DND-41 (cell line): Measurements from ENCODE around the gene HOXA3.

ENCODE experiments used
- CTCF ChIP-seq: IDR thresholded peaks from 2 replicates; pipeline ENCODE4 v1.5.1; 2012; ENCODE audit warnings: borderline replicate concordance, low read length, moderate library complexity, mild to moderate bottlenecking; ENCODE audit not compliant: poor library complexity, severe bottlenecking; ENCODE audit errors: extremely low read depth
- EZH2 ChIP-seq: IDR thresholded peaks from 3 replicates; pipeline ENCODE4 v1.6.1; 2012; ENCODE audit warnings: borderline replicate concordance, low read depth, mild to moderate bottlenecking, moderate library complexity, low read length, inconsistent platforms; ENCODE audit not compliant: severe bottlenecking

GRCh38 chr7:27199849-27200760 lies 47.7 kb upstream of the HOXA3 start, which contains the start of gene HOXA13:
- no peak for TF ChIP-seq EZH2
- peak; percentile 10 for TF ChIP-seq CTCF
